ENCODE data around the gene MAP3K15.
A peak's percentile ranks its signal among the peaks of the same experiment; 100 is the strongest.

The MAP3K15 gene

GRCh38 chrX:19389227-19389845, 126.0 kb downstream of the MAP3K15 start:
- no peak for TF ChIP-seq CTCF (conservative IDR thresholded peaks at IDR 0.05; ENCODE audit: control insufficient read depth, insufficient read depth, low read depth, low read length)
- H3K4me3 ChIP-seq (ENCODE audit: control insufficient read depth, low read depth, low read length): no peak overlapping the region
- DNase-seq (ENCODE audit: low read depth): no peak

GRCh38 chrX:19388741-19389140, 126.6 kb downstream of the MAP3K15 start:
- no peak for TF ChIP-seq CTCF (conservative IDR thresholded peaks at IDR 0.05; ENCODE audit: control insufficient read depth, insufficient read depth, low read depth, low read length)
- no peak overlapping the region for H3K4me3 ChIP-seq (ENCODE audit: control insufficient read depth, low read depth, low read length)
- no peak for DNase-seq (ENCODE audit: low read depth)

GRCh38 chrX:19388064-19388679, 127.1 kb downstream of the MAP3K15 start:
- H3K4me3 ChIP-seq (ENCODE audit: control insufficient read depth, low read depth, low read length): no peak overlapping the region
- DNase-seq (ENCODE audit: low read depth): no peak
- no peak for TF ChIP-seq CTCF (conservative IDR thresholded peaks at IDR 0.05; ENCODE audit: control insufficient read depth, insufficient read depth, low read depth, low read length)

GRCh38 chrX:19386679-19387078, 128.6 kb downstream of the MAP3K15 start:
- no peak overlapping the region for H3K4me3 ChIP-seq (ENCODE audit: control insufficient read depth, low read depth, low read length)
- no peak for DNase-seq (ENCODE audit: low read depth)
- TF ChIP-seq CTCF (conservative IDR thresholded peaks at IDR 0.05; ENCODE audit: control insufficient read depth, insufficient read depth, low read depth, low read length): no peak

- peak; percentile 65 for TF ChIP-seq CTCF (conservative IDR thresholded peaks at IDR 0.05; ENCODE audit: control insufficient read depth, insufficient read depth, low read depth, low read length)
- DNase-seq (ENCODE audit: low read depth): peak; percentile 33
- no peak overlapping the region for H3K4me3 ChIP-seq (ENCODE audit: control insufficient read depth, low read depth, low read length)
These were observed 132.7 kb downstream of the MAP3K15 start for GRCh38 chrX:19382555-19383145.

- TF ChIP-seq CTCF (conservative IDR thresholded peaks at IDR 0.05; ENCODE audit: control insufficient read depth, insufficient read depth, low read depth, low read length): no peak
- no peak for DNase-seq (ENCODE audit: low read depth)
- H3K4me3 ChIP-seq (ENCODE audit: control insufficient read depth, low read depth, low read length): no peak overlapping the region
These were observed 134.0 kb downstream of the MAP3K15 start for GRCh38 chrX:19381326-19381725.
